Measurements from ENCODE around the gene SCN1A.
"Not testable (repeated sequence)": the region's sequence is repeated elsewhere in the genome, so short reads cannot be mapped to it uniquely, and the experiment has no call there.

The SCN1A gene

GRCh38 chr2:166135152-166135848 is 7.5 kb upstream of the SCN1A start:
- DNase-seq = no peak

- DNase-seq = no peak
Measured at GRCh38 chr2:166134252-166135151, 6.7 kb upstream of the SCN1A start.

GRCh38 chr2:166133653-166134052 is 5.8 kb upstream of the SCN1A start:
- no peak for DNase-seq

GRCh38 chr2:166128156-166128505 is 311 bp upstream of the SCN1A start:
- DNase-seq = no peak

- DNase-seq = no peak
Measured at GRCh38 chr2:166126007-166126639, 1.7 kb downstream of the SCN1A start.

GRCh38 chr2:166125557-166125956 is 2.3 kb downstream of the SCN1A start:
- DNase-seq = no peak

- no peak for DNase-seq
Measured at GRCh38 chr2:166118180-166118579, 9.6 kb downstream of the SCN1A start.

- DNase-seq = no peak
Measured at GRCh38 chr2:166117491-166117890, 10.3 kb downstream of the SCN1A start.

GRCh38 chr2:166115589-166115988 is 12.2 kb downstream of the SCN1A start:
- no peak for DNase-seq

- DNase-seq = no peak
Measured at GRCh38 chr2:166112193-166112605, 15.6 kb downstream of the SCN1A start.

- DNase-seq = no peak
Measured at GRCh38 chr2:166106431-166107015, 21.3 kb downstream of the SCN1A start.

- no peak for DNase-seq
Measured at GRCh38 chr2:166104773-166105172, 23.0 kb downstream of the SCN1A start.

GRCh38 chr2:166104084-166104483 is 23.7 kb downstream of the SCN1A start:
- no peak for DNase-seq

- not testable (repeated sequence) for DNase-seq
Measured at GRCh38 chr2:166103277-166103676, 24.5 kb downstream of the SCN1A start.

- no peak for DNase-seq
Measured at GRCh38 chr2:166094325-166094724, 33.5 kb downstream of the SCN1A start.

GRCh38 chr2:166092889-166093288 is 34.9 kb downstream of the SCN1A start:
- no peak for DNase-seq

GRCh38 chr2:166091439-166091838 is 36.4 kb downstream of the SCN1A start:
- no peak for DNase-seq

GRCh38 chr2:166090908-166091307 is 36.9 kb downstream of the SCN1A start:
- no peak for DNase-seq

- no peak for DNase-seq
Measured at GRCh38 chr2:166090346-166090745, 37.5 kb downstream of the SCN1A start.

GRCh38 chr2:166088634-166089033 is 39.2 kb downstream of the SCN1A start:
- DNase-seq = no peak

- DNase-seq = no peak
Measured at GRCh38 chr2:166084301-166084700, 43.5 kb downstream of the SCN1A start.

GRCh38 chr2:166082736-166083135 is 45.1 kb downstream of the SCN1A start:
- no peak for DNase-seq

GRCh38 chr2:166081852-166082251 is 46.0 kb downstream of the SCN1A start:
- DNase-seq = no peak

All from NCI-H2029 (cell line).